ENCODE data around the gene CD8B2. TPM values are rescaled to one million over a fixed set of nuclear protein-coding genes. Genes with fewer than 3 reads are reported as not detected.
"Not testable (repeated sequence)": the region's sequence is repeated elsewhere in the genome, so short reads cannot be mapped to it uniquely, and the experiment has no call there.

Gene CD8B2
- total and polyA plus RNA-seq, 9 of the 15 experiments (the other 6 are each of a cell fraction or from before 2014, with no cell fraction given), result 0.03 TPM; not detected in 8

- H3K27me3 ChIP-seq (ENCODE audit: control insufficient read depth in 2 of 2, insufficient read depth in 2 of 2, low read length in 2 of 2); H3K4me3 ChIP-seq; H4K20me1 ChIP-seq (replicated peaks; ENCODE audit: control insufficient read depth, insufficient read depth, low read length); ATAC-seq; H3K4me1 ChIP-seq (replicated peaks in 1 of 2; ENCODE audit: control insufficient read depth in 2 of 2, insufficient read depth in 2 of 2, low read length in 2 of 2); H3K9ac ChIP-seq (ENCODE audit: insufficient read depth in 1 of 2, low read depth in 2 of 2, low read length in 2 of 2); intact Hi-C loops (cut with micrococcal nuclease); DNase-seq (ENCODE audit: extremely low read depth in 1 of 4, low spot score in 3 of 4); H3K9me1 ChIP-seq (ENCODE audit: control insufficient read depth, insufficient read depth, low read length); in situ Hi-C loops (cut with MboI); H3K36me3 ChIP-seq (ENCODE audit: control insufficient read depth, insufficient read depth, low read length); H2AFZ ChIP-seq (ENCODE audit: low read depth, low read length); BruUV-seq (replicated peaks); H3K79me2 ChIP-seq (ENCODE audit: control insufficient read depth, insufficient read depth, low read length); H3K4me2 ChIP-seq (ENCODE audit: insufficient read depth, low read length); H3K27ac ChIP-seq (ENCODE audit: extremely low read depth, low read depth, low read length); CTCF ChIA-PET (ENCODE audit: low intra/inter-chr PET ratio); FAIRE-seq; POLR2A ChIA-PET; H3K9me3 ChIP-seq (replicated peaks; ENCODE audit: control insufficient read depth, insufficient read depth, low read depth, low read length): not testable (repeated sequence)
- no CpG with 5 or more reads among the region's 1 CpG for WGBS (ENCODE audit: insufficient coverage, low coverage, missing lambda C conversion rate)
Measured at GRCh38 chr2:106479563-106479962, 7.6 kb upstream of the CD8B2 start.

GRCh38 chr2:106487386-106488191, 425 bp downstream of the CD8B2 start:
- not testable (repeated sequence) for H3K27ac ChIP-seq (ENCODE audit: extremely low read depth, low read depth, low read length); DNase-seq (ENCODE audit: extremely low read depth in 1 of 4, low spot score in 3 of 4)

GRCh38 chr2:106489701-106490100, 2.5 kb downstream of the CD8B2 start:
- H3K36me3 ChIP-seq (ENCODE audit: control insufficient read depth, insufficient read depth, low read length); H3K4me3 ChIP-seq; intact Hi-C loops (cut with micrococcal nuclease); H4K20me1 ChIP-seq (replicated peaks; ENCODE audit: control insufficient read depth, insufficient read depth, low read length); H3K9me1 ChIP-seq (ENCODE audit: control insufficient read depth, insufficient read depth, low read length); H3K27ac ChIP-seq (ENCODE audit: extremely low read depth, low read depth, low read length); H3K9ac ChIP-seq (ENCODE audit: insufficient read depth in 1 of 2, low read depth in 2 of 2, low read length in 2 of 2); in situ Hi-C loops (cut with MboI); H2AFZ ChIP-seq (ENCODE audit: low read depth, low read length); FAIRE-seq; H3K4me2 ChIP-seq (ENCODE audit: insufficient read depth, low read length); CTCF ChIA-PET (ENCODE audit: low intra/inter-chr PET ratio); ATAC-seq; H3K4me1 ChIP-seq (replicated peaks in 1 of 2; ENCODE audit: control insufficient read depth in 2 of 2, insufficient read depth in 2 of 2, low read length in 2 of 2); BruUV-seq (replicated peaks); H3K27me3 ChIP-seq (ENCODE audit: control insufficient read depth in 2 of 2, insufficient read depth in 2 of 2, low read length in 2 of 2); H3K9me3 ChIP-seq (replicated peaks; ENCODE audit: control insufficient read depth, insufficient read depth, low read depth, low read length); POLR2A ChIA-PET; H3K79me2 ChIP-seq (ENCODE audit: control insufficient read depth, insufficient read depth, low read length); DNase-seq (ENCODE audit: extremely low read depth in 1 of 4, low spot score in 3 of 4): not testable (repeated sequence)
- WGBS (ENCODE audit: insufficient coverage, low coverage, missing lambda C conversion rate), result 0% methylated on average over 5 of the region's 6 CpGs

More at GRCh38 chr2:106487386-106488191, 425 bp downstream of the CD8B2 start:
- CTCF ChIA-PET (ENCODE audit: low intra/inter-chr PET ratio); H3K27me3 ChIP-seq (ENCODE audit: control insufficient read depth in 2 of 2, insufficient read depth in 2 of 2, low read length in 2 of 2); BruUV-seq (replicated peaks); H3K4me3 ChIP-seq; H4K20me1 ChIP-seq (replicated peaks; ENCODE audit: control insufficient read depth, insufficient read depth, low read length); H3K9ac ChIP-seq (ENCODE audit: insufficient read depth in 1 of 2, low read depth in 2 of 2, low read length in 2 of 2); ATAC-seq; H3K9me1 ChIP-seq (ENCODE audit: control insufficient read depth, insufficient read depth, low read length); intact Hi-C loops (cut with micrococcal nuclease); H3K79me2 ChIP-seq (ENCODE audit: control insufficient read depth, insufficient read depth, low read length); FAIRE-seq; H3K9me3 ChIP-seq (replicated peaks; ENCODE audit: control insufficient read depth, insufficient read depth, low read depth, low read length); POLR2A ChIA-PET; H2AFZ ChIP-seq (ENCODE audit: low read depth, low read length); H3K4me2 ChIP-seq (ENCODE audit: insufficient read depth, low read length); in situ Hi-C loops (cut with MboI); H3K36me3 ChIP-seq (ENCODE audit: control insufficient read depth, insufficient read depth, low read length); H3K4me1 ChIP-seq (replicated peaks in 1 of 2; ENCODE audit: control insufficient read depth in 2 of 2, insufficient read depth in 2 of 2, low read length in 2 of 2): not testable (repeated sequence)
- WGBS (ENCODE audit: insufficient coverage, low coverage, missing lambda C conversion rate), result 7% methylated on average over 28 of the region's 44 CpGs

GRCh38 chr2:106492399-106492798, 5.2 kb downstream of the CD8B2 start:
- intact Hi-C loops (cut with micrococcal nuclease); H3K4me2 ChIP-seq (ENCODE audit: insufficient read depth, low read length); H3K4me3 ChIP-seq; H3K4me1 ChIP-seq (replicated peaks in 1 of 2; ENCODE audit: control insufficient read depth in 2 of 2, insufficient read depth in 2 of 2, low read length in 2 of 2); H3K79me2 ChIP-seq (ENCODE audit: control insufficient read depth, insufficient read depth, low read length); H3K27ac ChIP-seq (ENCODE audit: extremely low read depth, low read depth, low read length); H3K36me3 ChIP-seq (ENCODE audit: control insufficient read depth, insufficient read depth, low read length); H3K9ac ChIP-seq (ENCODE audit: insufficient read depth in 1 of 2, low read depth in 2 of 2, low read length in 2 of 2); H3K9me3 ChIP-seq (replicated peaks; ENCODE audit: control insufficient read depth, insufficient read depth, low read depth, low read length); BruUV-seq (replicated peaks); H3K27me3 ChIP-seq (ENCODE audit: control insufficient read depth in 2 of 2, insufficient read depth in 2 of 2, low read length in 2 of 2); H4K20me1 ChIP-seq (replicated peaks; ENCODE audit: control insufficient read depth, insufficient read depth, low read length); ATAC-seq; FAIRE-seq; H3K9me1 ChIP-seq (ENCODE audit: control insufficient read depth, insufficient read depth, low read length); DNase-seq (ENCODE audit: extremely low read depth in 1 of 4, low spot score in 3 of 4); in situ Hi-C loops (cut with MboI); CTCF ChIA-PET (ENCODE audit: low intra/inter-chr PET ratio); POLR2A ChIA-PET; H2AFZ ChIP-seq (ENCODE audit: low read depth, low read length): not testable (repeated sequence)
- WGBS (ENCODE audit: insufficient coverage, low coverage, missing lambda C conversion rate), result no CpG with 5 or more reads among the region's 6 CpGs

All from K562 (cell line).